Lower lobe of right lung (tissue), 2 donors: ENCODE measurements around the gene ENOSF1. TPM values are rescaled to one million over a fixed set of nuclear protein-coding genes. Genes with fewer than 3 reads are reported as not detected.

Source experiments
- ATAC-seq, 2 donors: fragments of 200-7000 bp; cut with Tn5 transposase; one replicate each; pipeline ENCODE4 v1.9.1; 2020 to 2022; ENCODE audit warnings: mild to moderate bottlenecking in 2 of 2, moderate library complexity in 2 of 2
- DNase-seq: peaks from one replicate; pipeline ENCODE4 v3.0.0-alpha.2; 2020
- H3K27ac ChIP-seq: fragments of 200-600 bp; one replicate; pipeline ENCODE4 v1.8.0; 2022
- H3K27me3 ChIP-seq: fragments of 200-600 bp; one replicate; pipeline ENCODE4 v1.8.0; 2022; ENCODE audit warnings: low read depth
- H3K36me3 ChIP-seq: fragments of 200-600 bp; one replicate; pipeline ENCODE4 v1.8.0; 2022; ENCODE audit warnings: mild to moderate bottlenecking
- H3K4me1 ChIP-seq: fragments of 200-600 bp; one replicate; pipeline ENCODE4 v1.8.0; 2022
- H3K4me3 ChIP-seq: fragments of 200-600 bp; one replicate; pipeline ENCODE4 v1.8.0; 2022; ENCODE audit warnings: mild to moderate bottlenecking
- H3K9me3 ChIP-seq: fragments of 200-600 bp; one replicate; pipeline ENCODE4 v1.8.0; 2022
- CTCF ChIP-seq: fragments of 200-600 bp; IDR thresholded peaks from one replicate; pipeline ENCODE4 v1.8.0; 2022; ENCODE audit warnings: antibody characterized with exemption, mild to moderate bottlenecking
- intact Hi-C: fragments of 100-400 bp; cut with DNase I; formaldehyde crosslinking; loops from one replicate; pipeline ENCODE4 v1.11.0; 2022
- total RNA-seq: library from RNA; stranded (reverse); fragmentation: NEBNext Ultra II Directional; extraction: Animal tissue kit (Norgen Biotek cat#: 25700); gene quantifications from one replicate; pipeline ENCODE4 v1.2.1, GENCODE V29; 2021
- donor health status: DM: no; HTN: yes; CAD: no; lungs with severe emphysema.

The ENOSF1 gene
- total RNA-seq, 1 donor from 2014 or later: 82.2 TPM

DNA sequence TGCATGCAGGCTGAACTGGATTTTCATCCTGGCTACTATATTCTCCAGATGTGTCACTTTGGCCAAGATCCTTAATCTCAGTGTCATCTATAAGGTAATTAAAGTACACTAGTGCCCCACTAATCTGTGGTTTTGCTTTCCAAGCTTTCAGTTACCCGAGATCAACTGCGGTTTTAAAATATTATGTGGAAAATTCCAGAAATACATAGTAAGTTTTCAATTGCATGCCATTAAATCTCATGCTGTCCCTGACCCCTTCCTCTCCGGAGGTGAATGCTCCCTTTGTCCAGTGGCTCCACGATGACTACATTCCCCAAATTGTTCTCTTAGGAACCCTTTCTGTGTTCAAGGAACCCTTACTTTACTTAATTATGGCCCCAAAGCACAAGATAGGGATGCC is 60.3 kb downstream of the ENOSF1 start:
- no peaks in the 10 kb centered on the region for H3K4me1 ChIP-seq
- H3K9me3 ChIP-seq: no peaks in the 10 kb centered on the region
- no peaks in the 10 kb centered on the region for H3K36me3 ChIP-seq
- H3K4me3 ChIP-seq: no peak overlapping the region
- intact Hi-C loops: no loop called here
- peaks cover 8% of the 10 kb centered on the region for H3K27me3 ChIP-seq
- DNase-seq (no peak), ATAC-seq (no peak)
- H3K27ac ChIP-seq: no peak overlapping the region
- no peak for TF ChIP-seq CTCF

DNA sequence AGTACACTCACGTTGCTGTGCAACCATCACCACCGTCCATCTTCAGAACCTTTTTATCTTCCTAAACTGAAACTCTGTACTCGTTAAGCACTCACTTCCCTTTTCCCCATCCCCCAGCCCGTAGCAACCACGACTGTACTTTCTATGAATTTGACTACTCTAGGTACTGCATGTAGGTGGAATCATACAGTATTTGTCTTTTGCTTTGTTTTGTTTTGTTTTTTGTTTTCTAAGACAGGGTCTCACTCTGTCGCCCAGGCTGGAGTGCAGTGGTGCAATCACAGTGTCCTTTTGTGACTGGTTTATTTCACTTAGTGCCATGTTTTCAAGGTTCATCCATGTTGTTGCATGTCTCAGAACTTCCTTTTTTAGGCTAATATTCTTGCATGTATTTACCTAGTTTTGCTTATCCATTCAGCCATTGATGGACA is 62.0 kb downstream of the ENOSF1 start:
- ATAC-seq: no peak
- TF ChIP-seq CTCF: no peak
- Histone ChIP-seq H3K36me3 (no peaks in the 10 kb centered on the region), H3K9me3 (no peaks in the 10 kb centered on the region), H3K4me3 (no peak overlapping the region), H3K27ac (no peak overlapping the region), H3K27me3 (peaks cover 8% of the 10 kb centered on the region), H3K4me1 (no peaks in the 10 kb centered on the region)
- intact Hi-C loops: no loop called here
- no peak for DNase-seq

DNA sequence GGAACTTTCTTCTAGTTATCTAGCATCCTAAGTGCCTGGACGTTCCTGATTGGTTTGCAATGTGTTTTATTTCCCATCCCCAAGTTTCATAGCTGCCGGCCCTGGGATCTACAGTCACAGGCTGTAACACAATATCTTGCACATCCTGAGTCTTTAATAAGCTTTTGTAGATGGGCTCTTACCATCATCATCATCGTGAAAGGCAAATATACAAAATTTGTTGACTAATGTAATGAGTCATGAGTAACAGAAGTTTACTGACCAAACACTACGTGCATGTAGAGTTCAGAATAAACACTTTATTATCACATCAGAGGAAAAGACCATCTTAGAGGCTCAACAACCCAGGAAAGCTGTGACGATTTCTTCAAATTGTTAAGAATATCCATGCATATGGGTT is 63.1 kb downstream of the ENOSF1 start:
- Histone ChIP-seq H3K9me3 (no peaks in the 10 kb centered on the region), H3K4me1 (no peaks in the 10 kb centered on the region), H3K27me3 (peaks cover 4% of the 10 kb centered on the region), H3K4me3 (no peak overlapping the region), H3K36me3 (no peaks in the 10 kb centered on the region), H3K27ac (no peak overlapping the region)
- TF ChIP-seq CTCF: no peak
- intact Hi-C loops: no loop called here
- DNase-seq (no peak), ATAC-seq (no peak)

DNA sequence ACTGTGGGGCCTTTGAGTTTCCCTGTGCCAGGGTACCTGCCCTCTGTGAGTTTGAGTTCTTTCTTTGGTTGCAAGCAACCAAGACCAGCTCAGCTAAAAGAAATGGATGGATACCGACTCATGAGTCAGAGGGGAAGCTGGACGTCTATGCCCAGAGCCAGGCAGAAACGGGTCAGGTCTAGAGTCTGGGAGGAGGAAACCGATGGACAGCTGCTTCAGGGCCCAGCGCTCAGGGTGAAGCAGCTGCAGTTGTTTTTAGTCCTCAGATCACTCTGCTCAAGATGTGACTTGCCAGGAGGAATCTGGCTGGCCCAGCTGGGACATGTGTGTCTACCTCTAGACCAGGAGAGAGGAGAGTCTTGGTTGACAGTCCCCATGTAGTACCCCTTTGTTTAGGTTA is 65.1 kb downstream of the ENOSF1 start:
- no peak for TF ChIP-seq CTCF
- Histone ChIP-seq H3K4me3 (no peak overlapping the region), H3K4me1 (no peaks in the 10 kb centered on the region), H3K27ac (no peak overlapping the region), H3K36me3 (no peaks in the 10 kb centered on the region), H3K9me3 (no peaks in the 10 kb centered on the region), H3K27me3 (no peaks in the 10 kb centered on the region)
- intact Hi-C loops: no loop called here
- no peak for DNase-seq
- ATAC-seq: no peak

DNA sequence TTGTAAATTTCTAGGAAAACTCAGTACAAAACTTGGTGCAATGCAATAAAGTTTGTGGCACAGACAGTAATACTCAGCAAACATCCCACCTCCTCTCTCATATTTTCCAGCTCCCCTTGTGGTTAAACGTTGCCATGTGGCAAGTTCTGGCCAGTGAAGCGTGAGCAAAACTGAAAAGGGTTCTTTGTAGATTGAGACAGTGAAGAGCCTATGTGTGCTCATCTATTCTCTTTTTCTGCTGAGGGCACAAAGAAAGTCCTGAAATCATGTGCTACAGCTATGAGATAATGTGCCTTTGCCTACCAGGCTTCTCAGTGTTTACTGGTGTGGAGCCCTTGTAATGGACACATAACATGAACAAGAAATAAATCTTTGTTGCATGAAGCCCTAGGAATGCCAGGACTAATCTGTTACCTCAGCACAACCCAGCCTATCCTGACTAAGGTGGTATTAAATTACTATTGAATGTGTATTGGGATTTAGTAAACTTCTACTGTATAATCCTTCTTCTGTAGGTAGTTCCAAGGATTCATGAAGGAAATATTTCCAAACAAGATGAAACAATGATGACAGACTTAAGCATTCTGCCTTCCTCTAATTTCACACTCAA is 67.9 kb downstream of the ENOSF1 start:
- Histone ChIP-seq H3K4me3 (no peak overlapping the region), H3K27me3 (no peaks in the 10 kb centered on the region), H3K9me3 (no peaks in the 10 kb centered on the region), H3K36me3 (no peaks in the 10 kb centered on the region), H3K4me1 (no peaks in the 10 kb centered on the region), H3K27ac (no peak overlapping the region)
- intact Hi-C loops: no loop called here
- DNase-seq (no peak), ATAC-seq (no peak)
- no peak for TF ChIP-seq CTCF
